Peyer's patch (tissue), 4 donors: ENCODE measurements around the gene TBX15.

ENCODE experiments used
- CTCF ChIP-seq, 6 experiments: fragments of 450-650 bp in 4 of 6; fragments of 200-600 bp in 2 of 6; sonication (generic) in 1 of 6; IDR thresholded peaks; one replicate each; pipeline ENCODE4 v1.5.1; 2017 to 2019; ENCODE audit warnings: antibody characterized with exemption in 6 of 6, mild to moderate bottlenecking in 3 of 6, moderate library complexity in 1 of 6
- POLR2A ChIP-seq, 2 donors: fragments of 450-650 bp; IDR thresholded peaks; one replicate each; pipeline ENCODE4 v1.5.1; 2017; ENCODE audit warnings: antibody characterized with exemption in 2 of 2, mild to moderate bottlenecking in 2 of 2, moderate library complexity in 2 of 2

GRCh38 chr1:119006406-119007279 lies 18.5 kb upstream of the TBX15 start:
- TF ChIP-seq CTCF (IDR thresholded peaks at IDR 0.05) (no peak), POLR2A (IDR thresholded peaks at IDR 0.05) (no peak)
